Large intestine (tissue), 3 donors: ENCODE data around the gene HDAC9. TPM values are rescaled to one million over a fixed set of nuclear protein-coding genes. Genes with fewer than 3 reads are reported as not detected.

Experiments
- DNase-seq, 2 donors: peaks; one replicate each; pipeline versions ENCODE4 v3.0.0 to v3.0.0-alpha.2; 2013
- H3K27ac ChIP-seq: one replicate; pipeline ENCODE4 v1.5.1; 2013; ENCODE audit warnings: low read length
- H3K27me3 ChIP-seq: 2 replicates; pipeline ENCODE4 v1.6.1; 2013; ENCODE audit warnings: low read length; ENCODE audit not compliant: control insufficient read depth, insufficient read depth
- H3K36me3 ChIP-seq: 2 replicates; pipeline ENCODE4 v1.6.1; 2013; ENCODE audit warnings: low read length; ENCODE audit not compliant: control insufficient read depth, insufficient read depth
- H3K4me1 ChIP-seq: one replicate; pipeline ENCODE4 v1.6.1; 2013; ENCODE audit warnings: low read length; ENCODE audit not compliant: control insufficient read depth, insufficient read depth
- H3K4me3 ChIP-seq: one replicate; pipeline ENCODE4 v1.5.1; 2013; ENCODE audit warnings: low read length
- H3K9me3 ChIP-seq: one replicate; pipeline ENCODE4 v1.6.1; 2013; ENCODE audit warnings: mild to moderate bottlenecking, low read depth, low read length, moderate library complexity; ENCODE audit not compliant: control insufficient read depth
- WGBS: methylation state at CpG from one replicate; pipeline ENCODE4 v1.1.5; 2013; ENCODE audit warnings: low lambda C conversion rate; ENCODE audit not compliant: insufficient coverage; 5-methylcytosine and 5-hydroxymethylcytosine counted together
- polyA plus RNA-seq: library from polyadenylated mRNA; unstranded; fragments of 120-200 nt; gene quantifications from one replicate; pipeline ENCODE4 v1.2.1, GENCODE V29; 2013

The HDAC9 gene
- polyA plus RNA-seq, 1 donor, result 6.2 TPM

- 100% methylated on average over 1 of the region's 4 CpGs for WGBS
- Histone ChIP-seq H3K36me3 (no peaks in the 10 kb centered on the region), H3K9me3 (no peaks in the 10 kb centered on the region), H3K4me1 (no peaks in the 10 kb centered on the region), H3K27me3 (no peaks in the 10 kb centered on the region), H3K27ac (no peak overlapping the region), H3K4me3 (no peak overlapping the region)
- DNase-seq, result no peak
Measured at GRCh38 chr7:18831419-18831818, 335.9 kb downstream of the HDAC9 start.

DNA sequence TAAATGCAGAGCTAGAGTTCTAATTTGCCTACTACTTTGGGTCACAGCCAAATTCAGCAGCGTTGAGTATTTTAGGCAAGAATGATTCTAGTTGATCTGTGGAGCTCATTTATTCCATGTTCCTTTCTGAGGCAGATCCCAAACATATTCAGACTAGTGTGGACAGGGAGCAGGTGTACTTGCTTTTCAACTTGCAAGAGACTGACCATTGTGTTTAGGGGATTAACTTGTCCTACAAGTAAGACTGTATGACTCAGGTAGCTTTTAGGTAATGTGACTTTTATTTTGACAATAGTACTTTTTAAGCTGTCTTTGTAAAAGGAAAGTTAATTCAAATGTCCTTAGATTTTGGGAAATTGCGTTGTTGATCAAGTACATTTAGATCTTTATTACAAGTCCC, 336.4 kb downstream of the HDAC9 start:
- Histone ChIP-seq H3K36me3 (no peaks in the 10 kb centered on the region), H3K4me3 (no peak overlapping the region), H3K27ac (no peak overlapping the region), H3K9me3 (no peaks in the 10 kb centered on the region), H3K27me3 (no peaks in the 10 kb centered on the region), H3K4me1 (no peaks in the 10 kb centered on the region)
- 80% methylated on average over 1 of the region's 2 CpGs for WGBS
- no peak for DNase-seq

DNA sequence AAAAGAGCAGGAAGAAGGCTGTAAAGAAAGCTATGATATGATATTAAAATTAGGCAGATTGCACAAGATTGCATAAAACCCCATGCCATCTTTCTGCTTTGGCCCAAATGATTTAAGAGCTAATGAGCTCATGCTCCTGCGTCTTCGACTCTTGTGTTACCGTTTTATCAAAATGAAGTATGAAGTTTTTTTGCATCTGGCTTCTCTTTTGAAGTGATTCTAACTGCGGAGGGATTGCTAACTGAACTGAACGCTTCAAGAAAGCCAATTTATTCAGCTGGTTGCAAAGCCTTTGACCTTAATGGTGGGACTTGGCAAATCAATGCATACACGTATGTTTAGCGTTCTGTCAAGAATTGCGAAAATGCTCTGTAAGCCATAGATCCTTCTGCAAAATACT, 339.0 kb downstream of the HDAC9 start:
- WGBS, result 80% methylated on average over 3 of the region's 8 CpGs
- DNase-seq, result no peak
- Histone ChIP-seq H3K4me3 (no peak overlapping the region), H3K36me3 (no peaks in the 10 kb centered on the region), H3K9me3 (no peaks in the 10 kb centered on the region), H3K4me1 (no peaks in the 10 kb centered on the region), H3K27ac (no peak overlapping the region), H3K27me3 (no peaks in the 10 kb centered on the region)

GRCh38 chr7:18835001-18835690, 339.6 kb downstream of the HDAC9 start:
- H3K27me3 ChIP-seq, result no peaks in the 10 kb centered on the region
- H3K27ac ChIP-seq, result no peak overlapping the region
- H3K4me3 ChIP-seq, result no peak overlapping the region
- H3K4me1 ChIP-seq, result no peaks in the 10 kb centered on the region
- H3K36me3 ChIP-seq, result no peaks in the 10 kb centered on the region
- H3K9me3 ChIP-seq, result no peaks in the 10 kb centered on the region
- no peak for DNase-seq
- WGBS, result 89% methylated on average over 6 of the region's 7 CpGs

- Histone ChIP-seq H3K9me3 (no peaks in the 10 kb centered on the region), H3K36me3 (no peaks in the 10 kb centered on the region), H3K4me3 (no peak overlapping the region), H3K4me1 (no peaks in the 10 kb centered on the region), H3K27me3 (no peaks in the 10 kb centered on the region), H3K27ac (no peak overlapping the region)
- no peak for DNase-seq
- WGBS, result 82% methylated on average over 3 of the region's 3 CpGs
Measured at GRCh38 chr7:18843979-18844378, 348.4 kb downstream of the HDAC9 start.

- Histone ChIP-seq H3K4me3 (no peak overlapping the region), H3K4me1 (no peaks in the 10 kb centered on the region), H3K27ac (no peak overlapping the region), H3K9me3 (no peaks in the 10 kb centered on the region), H3K27me3 (no peaks in the 10 kb centered on the region), H3K36me3 (no peaks in the 10 kb centered on the region)
- 100% methylated on average over 2 of the region's 5 CpGs for WGBS
- no peak for DNase-seq
Measured at GRCh38 chr7:18844735-18845134, 349.2 kb downstream of the HDAC9 start.

- Histone ChIP-seq H3K36me3 (no peaks in the 10 kb centered on the region), H3K27ac (no peak overlapping the region), H3K4me3 (no peak overlapping the region), H3K9me3 (no peaks in the 10 kb centered on the region), H3K4me1 (no peaks in the 10 kb centered on the region), H3K27me3 (no peaks in the 10 kb centered on the region)
- DNase-seq, result no peak
- no CpG with 5 or more reads among the region's 6 CpGs for WGBS
Measured at GRCh38 chr7:18845700-18846099, 350.2 kb downstream of the HDAC9 start.

- Histone ChIP-seq H3K4me1 (no peaks in the 10 kb centered on the region), H3K4me3 (no peak overlapping the region), H3K27me3 (no peaks in the 10 kb centered on the region), H3K9me3 (no peaks in the 10 kb centered on the region), H3K27ac (no peak overlapping the region), H3K36me3 (no peaks in the 10 kb centered on the region)
- WGBS, result no CpG with 5 or more reads among the region's 4 CpGs
- peak in 1 of 2 donors; percentile 10 for DNase-seq
Measured at GRCh38 chr7:18846765-18847215, 351.2 kb downstream of the HDAC9 start.

DNA sequence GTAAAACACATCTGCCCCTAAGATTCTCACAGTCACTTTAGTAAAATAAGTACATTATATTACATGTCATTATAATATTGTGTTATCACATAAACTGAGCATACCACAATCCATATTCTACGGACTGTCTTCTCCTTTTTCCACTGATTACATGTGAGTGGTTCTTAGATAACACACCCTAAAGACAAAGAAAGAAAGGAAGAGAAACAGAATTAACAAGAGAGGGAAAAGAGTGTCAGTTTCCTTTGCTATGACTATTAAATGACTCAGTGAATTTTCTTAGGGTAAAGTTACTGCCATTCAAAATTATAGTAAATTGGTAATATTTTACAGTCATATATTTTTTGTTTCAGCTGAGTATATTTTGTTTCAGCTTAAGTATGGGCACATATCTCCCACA, 353.6 kb downstream of the HDAC9 start:
- Histone ChIP-seq H3K4me1 (no peaks in the 10 kb centered on the region), H3K4me3 (no peak overlapping the region), H3K36me3 (no peaks in the 10 kb centered on the region), H3K27me3 (no peaks in the 10 kb centered on the region), H3K9me3 (no peaks in the 10 kb centered on the region), H3K27ac (no peak overlapping the region)
- no CpG with 5 or more reads among the region's 1 CpG for WGBS
- DNase-seq, result no peak

DNA sequence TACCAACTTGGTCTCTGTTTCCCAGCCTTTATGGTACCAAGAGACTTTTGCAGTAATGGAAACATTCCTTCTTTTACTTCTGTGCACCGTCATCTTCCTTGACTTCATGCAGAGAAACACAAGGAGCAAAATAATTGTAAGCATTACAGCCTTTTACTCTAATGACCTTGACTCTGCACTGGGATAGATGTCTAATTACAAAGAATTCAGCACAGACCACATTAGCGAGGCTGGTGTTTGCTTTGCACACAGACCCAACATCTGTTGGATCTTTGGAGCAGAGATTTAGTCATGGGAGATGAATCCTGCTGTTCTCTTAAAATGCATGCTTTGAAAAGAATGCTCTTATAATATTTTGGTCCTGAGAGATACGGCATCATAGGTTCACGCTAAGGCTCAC, 360.2 kb downstream of the HDAC9 start:
- H3K27ac ChIP-seq, result no peak overlapping the region
- WGBS, result no CpG with 5 or more reads among the region's 4 CpGs

DNA sequence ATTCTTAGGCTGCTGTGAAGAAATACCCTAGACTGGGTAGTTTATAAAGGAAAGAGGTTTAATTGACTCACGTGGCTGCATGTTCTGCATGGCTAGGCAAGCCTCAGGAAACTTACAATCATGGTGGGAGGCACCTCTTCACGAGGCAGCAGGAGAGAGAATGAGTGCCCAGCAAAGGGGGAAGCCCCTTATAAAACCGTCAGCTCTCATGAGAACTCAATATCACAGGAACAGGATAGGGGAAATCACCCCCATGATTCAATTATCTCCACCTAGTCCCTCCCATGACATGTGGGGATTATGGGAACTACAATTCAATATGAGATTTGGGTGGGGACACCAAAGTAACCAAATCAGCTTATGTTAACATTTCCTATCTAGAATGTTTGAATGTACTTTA, 362.7 kb downstream of the HDAC9 start:
- no peak overlapping the region for H3K4me3 ChIP-seq
- no peaks in the 10 kb centered on the region for H3K4me1 ChIP-seq
- no peak for DNase-seq
- no peaks in the 10 kb centered on the region for H3K36me3 ChIP-seq
- H3K27me3 ChIP-seq, result no peaks in the 10 kb centered on the region
- no peaks in the 10 kb centered on the region for H3K9me3 ChIP-seq
- WGBS, result no CpG with 5 or more reads among the region's 3 CpGs
- no peak overlapping the region for H3K27ac ChIP-seq

More for the DNA sequence above, 360.2 kb downstream of the HDAC9 start:
- no peaks in the 10 kb centered on the region for H3K4me1 ChIP-seq
- no peaks in the 10 kb centered on the region for H3K36me3 ChIP-seq
- DNase-seq, result no peak
- H3K9me3 ChIP-seq, result no peaks in the 10 kb centered on the region
- H3K4me3 ChIP-seq, result no peak overlapping the region
- no peaks in the 10 kb centered on the region for H3K27me3 ChIP-seq
